ENCODE measurements around the gene PICK1. TPM values are rescaled to one million over a fixed set of nuclear protein-coding genes. Genes with fewer than 3 reads are reported as not detected.

The PICK1 gene
- polyA plus RNA-seq, 1 donor (not counting 4 experiments of a cell fraction or from before 2014, with no cell fraction given): 26.8 TPM

- dilution Hi-C loops (cut with MboI; ENCODE audit: extremely low pct_ligation_motif_present, low sequenced_read_pairs): no loop called here
- H3K27me3 ChIP-seq (ENCODE audit: control insufficient read depth, extremely low read depth, insufficient read depth, low read length): peaks cover 6% of the 10 kb centered on the region
- no peaks in the 10 kb centered on the region for H4K20me1 ChIP-seq (ENCODE audit: control insufficient read depth, extremely low read depth, insufficient read depth, low read length)
- no peak for FAIRE-seq
- no peak overlapping the region for H3K9ac ChIP-seq (ENCODE audit: control insufficient read depth, extremely low read depth, insufficient read depth, low read length)
- no peaks in the 10 kb centered on the region for H3K79me2 ChIP-seq (ENCODE audit: control insufficient read depth, insufficient read depth, low read length)
- H3K27ac ChIP-seq (ENCODE audit: control insufficient read depth, insufficient read depth, low read length): no peak overlapping the region
- no peaks in the 10 kb centered on the region for H3K4me1 ChIP-seq (ENCODE audit: control insufficient read depth, extremely low read depth, insufficient read depth, low read length)
- H2AFZ ChIP-seq (ENCODE audit: control insufficient read depth, low read length): no peak overlapping the region
- DNase-seq (ENCODE audit: low read depth, low spot score): no peak
- H3K4me2 ChIP-seq (ENCODE audit: control insufficient read depth, extremely low read depth, insufficient read depth, low read depth, low read length): no peak overlapping the region
- H3K36me3 ChIP-seq (ENCODE audit: control insufficient read depth in 2 of 2, extremely low read depth in 1 of 2, insufficient read depth in 2 of 2, low read length in 2 of 2): no peaks in the 10 kb centered on the region
- no peak overlapping the region for H3K4me3 ChIP-seq (ENCODE audit: control insufficient read depth in 2 of 3, extremely low read depth in 1 of 3, insufficient read depth in 2 of 3, low read depth in 1 of 3, low read length in 3 of 3)
- no peak for TF ChIP-seq CTCF (optimal IDR thresholded peaks at IDR 0.05 in 1 of 3, IDR thresholded peaks at IDR 0.05 in 1 of 3, conservative IDR thresholded peaks at IDR 0.05 in 1 of 3; ENCODE audit: extremely low read depth in 1 of 3, insufficient read depth in 2 of 3, low read length in 3 of 3)
- TF ChIP-seq EZH2 (IDR thresholded peaks at IDR 0.05; ENCODE audit: low read length): no peak
- H3K9me3 ChIP-seq (ENCODE audit: control insufficient read depth, low read depth, low read length): no peaks in the 10 kb centered on the region
- no peaks in the 10 kb centered on the region for H3K9me1 ChIP-seq (ENCODE audit: control insufficient read depth, extremely low read depth, insufficient read depth, low read length)
Observed at GRCh38 chr22:38026130-38027111, 30.8 kb upstream of the PICK1 start.

GRCh38 chr22:38027487-38027886 lies 29.7 kb upstream of the PICK1 start:
- DNase-seq (ENCODE audit: low read depth, low spot score) (no peak), FAIRE-seq (no peak)
- H3K79me2 ChIP-seq (ENCODE audit: control insufficient read depth, insufficient read depth, low read length): no peaks in the 10 kb centered on the region
- no peaks in the 10 kb centered on the region for H3K4me1 ChIP-seq (ENCODE audit: control insufficient read depth, extremely low read depth, insufficient read depth, low read length)
- H3K4me3 ChIP-seq (ENCODE audit: control insufficient read depth in 2 of 3, extremely low read depth in 1 of 3, insufficient read depth in 2 of 3, low read depth in 1 of 3, low read length in 3 of 3): no peak overlapping the region
- peaks cover 6% of the 10 kb centered on the region for H3K27me3 ChIP-seq (ENCODE audit: control insufficient read depth, extremely low read depth, insufficient read depth, low read length)
- no peaks in the 10 kb centered on the region for H3K36me3 ChIP-seq (ENCODE audit: control insufficient read depth in 2 of 2, extremely low read depth in 1 of 2, insufficient read depth in 2 of 2, low read length in 2 of 2)
- no peaks in the 10 kb centered on the region for H4K20me1 ChIP-seq (ENCODE audit: control insufficient read depth, extremely low read depth, insufficient read depth, low read length)
- no peak overlapping the region for H3K9ac ChIP-seq (ENCODE audit: control insufficient read depth, extremely low read depth, insufficient read depth, low read length)
- dilution Hi-C loops (cut with MboI; ENCODE audit: extremely low pct_ligation_motif_present, low sequenced_read_pairs): no loop called here
- no peak overlapping the region for H3K4me2 ChIP-seq (ENCODE audit: control insufficient read depth, extremely low read depth, insufficient read depth, low read depth, low read length)
- no peak for TF ChIP-seq EZH2 (IDR thresholded peaks at IDR 0.05; ENCODE audit: low read length)
- no peak for TF ChIP-seq CTCF (optimal IDR thresholded peaks at IDR 0.05 in 1 of 3, IDR thresholded peaks at IDR 0.05 in 1 of 3, conservative IDR thresholded peaks at IDR 0.05 in 1 of 3; ENCODE audit: extremely low read depth in 1 of 3, insufficient read depth in 2 of 3, low read length in 3 of 3)
- no peaks in the 10 kb centered on the region for H3K9me3 ChIP-seq (ENCODE audit: control insufficient read depth, low read depth, low read length)
- H3K9me1 ChIP-seq (ENCODE audit: control insufficient read depth, extremely low read depth, insufficient read depth, low read length): no peaks in the 10 kb centered on the region
- H3K27ac ChIP-seq (ENCODE audit: control insufficient read depth, insufficient read depth, low read length): no peak overlapping the region
- H2AFZ ChIP-seq (ENCODE audit: control insufficient read depth, low read length): no peak overlapping the region

Measured in keratinocyte (primary cell).